Neutrophil (primary cell): ENCODE measurements around the gene THAP9.

Experiments
- H3K27ac ChIP-seq: fragments of 200-600 bp; sonication (generic); 2 replicates; pipeline ENCODE4 v1.5.1; 2016; ENCODE audit warnings: mild to moderate bottlenecking, moderate library complexity
- H3K27me3 ChIP-seq: fragments of 200-600 bp; sonication (generic); 2 replicates; pipeline ENCODE4 v1.6.0; 2016; ENCODE audit warnings: mild to moderate bottlenecking
- H3K36me3 ChIP-seq: fragments of 200-600 bp; sonication (generic); 2 replicates; pipeline ENCODE4 v1.5.1; 2017
- H3K4me1 ChIP-seq, 2 experiments: fragments of 200-600 bp in 1 of 2; sonication (generic) in 1 of 2; 1 replicate in 1 of 2; 2 replicates in 1 of 2; pipeline versions ENCODE4 v1.5.1 to v1.6.1; 2013 to 2016; ENCODE audit warnings: low read depth in 1 of 2, low read length in 1 of 2, mild to moderate bottlenecking in 1 of 2, moderate library complexity in 1 of 2; ENCODE audit not compliant: control insufficient read depth in 1 of 2, insufficient read depth in 1 of 2
- H3K4me3 ChIP-seq, 2 experiments: fragments of 200-600 bp in 1 of 2; sonication (generic) in 1 of 2; 1 replicate in 1 of 2; 2 replicates in 1 of 2; pipeline ENCODE4 v1.5.1; 2013 to 2016; ENCODE audit warnings: low read depth in 1 of 2, low read length in 1 of 2, mild to moderate bottlenecking in 1 of 2, moderate library complexity in 1 of 2
- H3K9me3 ChIP-seq: fragments of 200-600 bp; sonication (generic); 2 replicates; pipeline ENCODE4 v1.5.1; 2016
- TF ChIP-seq, protein P1 (sequence below): fragments of 200-600 bp; sonication (generic); IDR thresholded peaks from 2 replicates; pipeline ENCODE4 v1.5.1; 2016; ENCODE audit warnings: antibody characterized with exemption

THAP9 gene

DNA sequence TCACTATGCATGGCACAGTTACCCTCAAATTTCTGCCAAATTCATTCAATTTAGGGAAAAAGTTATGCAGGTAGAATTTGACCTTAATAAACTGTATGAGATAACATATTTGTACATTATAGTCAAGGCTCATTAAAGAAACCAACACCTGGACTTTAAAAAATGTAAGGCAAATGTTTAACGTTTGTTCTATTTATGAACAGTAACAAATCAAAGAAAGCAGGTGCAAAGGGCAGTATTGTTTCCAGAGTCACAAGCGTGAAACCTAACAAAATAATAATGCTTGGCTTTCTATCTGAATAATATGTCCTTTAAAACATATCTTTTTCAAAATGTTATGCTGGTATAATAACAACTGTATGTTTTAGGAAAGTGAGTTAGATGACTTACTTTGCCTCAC, 68.9 kb downstream of the THAP9 start:
- H3K4me1 ChIP-seq, result peaks cover 4% of the 10 kb centered on the region in 2 experiments
- H3K27me3 ChIP-seq, result no peaks in the 10 kb centered on the region
- H3K36me3 ChIP-seq, result peaks cover 62% of the 10 kb centered on the region
- TF ChIP-seq, protein P1, sequence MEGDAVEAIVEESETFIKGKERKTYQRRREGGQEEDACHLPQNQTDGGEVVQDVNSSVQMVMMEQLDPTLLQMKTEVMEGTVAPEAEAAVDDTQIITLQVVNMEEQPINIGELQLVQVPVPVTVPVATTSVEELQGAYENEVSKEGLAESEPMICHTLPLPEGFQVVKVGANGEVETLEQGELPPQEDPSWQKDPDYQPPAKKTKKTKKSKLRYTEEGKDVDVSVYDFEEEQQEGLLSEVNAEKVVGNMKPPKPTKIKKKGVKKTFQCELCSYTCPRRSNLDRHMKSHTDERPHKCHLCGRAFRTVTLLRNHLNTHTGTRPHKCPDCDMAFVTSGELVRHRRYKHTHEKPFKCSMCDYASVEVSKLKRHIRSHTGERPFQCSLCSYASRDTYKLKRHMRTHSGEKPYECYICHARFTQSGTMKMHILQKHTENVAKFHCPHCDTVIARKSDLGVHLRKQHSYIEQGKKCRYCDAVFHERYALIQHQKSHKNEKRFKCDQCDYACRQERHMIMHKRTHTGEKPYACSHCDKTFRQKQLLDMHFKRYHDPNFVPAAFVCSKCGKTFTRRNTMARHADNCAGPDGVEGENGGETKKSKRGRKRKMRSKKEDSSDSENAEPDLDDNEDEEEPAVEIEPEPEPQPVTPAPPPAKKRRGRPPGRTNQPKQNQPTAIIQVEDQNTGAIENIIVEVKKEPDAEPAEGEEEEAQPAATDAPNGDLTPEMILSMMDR, result no peak
- no peak overlapping the region for H3K4me3 ChIP-seq
- H3K9me3 ChIP-seq, result no peaks in the 10 kb centered on the region
- no peak overlapping the region for H3K27ac ChIP-seq
